Measurements from ENCODE around the gene SHISA9.

Gene SHISA9

GRCh38 chr16:13203725-13204124, 302.3 kb downstream of the SHISA9 start:
- no peak for DNase-seq

- DNase-seq, result no peak
Measured at GRCh38 chr16:13205352-13205751, 304.0 kb downstream of the SHISA9 start.

GRCh38 chr16:13206606-13207005, 305.2 kb downstream of the SHISA9 start:
- DNase-seq, result no peak

GRCh38 chr16:13207151-13207550, 305.8 kb downstream of the SHISA9 start:
- no peak for DNase-seq

- DNase-seq, result no peak
Measured at GRCh38 chr16:13223666-13224065, 322.3 kb downstream of the SHISA9 start.

- DNase-seq, result no peak
Measured at GRCh38 chr16:13229039-13229438, 327.6 kb downstream of the SHISA9 start.

GRCh38 chr16:13231365-13231764, 330.0 kb downstream of the SHISA9 start:
- no peak for DNase-seq

GRCh38 chr16:13234999-13235398, 333.6 kb downstream of the SHISA9 start:
- DNase-seq, result no peak

GRCh38 chr16:13236308-13236707, 334.9 kb downstream of the SHISA9 start:
- no peak for DNase-seq

GRCh38 chr16:13238182-13238581, 336.8 kb downstream of the SHISA9 start:
- DNase-seq, result no peak

- DNase-seq, result no peak
Measured at GRCh38 chr16:13242201-13242600, 340.8 kb downstream of the SHISA9 start.

GRCh38 chr16:13244770-13245169, 343.4 kb downstream of the SHISA9 start:
- DNase-seq, result no peak

- DNase-seq, result no peak
Measured at GRCh38 chr16:13245713-13246377, 344.4 kb downstream of the SHISA9 start.

GRCh38 chr16:13254998-13255614, 353.7 kb downstream of the SHISA9 start:
- no peak for DNase-seq

GRCh38 chr16:13262270-13263090, 361.1 kb downstream of the SHISA9 start:
- no peak for DNase-seq

GRCh38 chr16:13264749-13265552, 363.6 kb downstream of the SHISA9 start:
- no peak for DNase-seq

- no peak for DNase-seq
Measured at GRCh38 chr16:13269359-13269758, 368.0 kb downstream of the SHISA9 start.

- no peak for DNase-seq
Measured at GRCh38 chr16:13269905-13270528, 368.6 kb downstream of the SHISA9 start.

- no peak for DNase-seq
Measured at GRCh38 chr16:13270602-13271001, 369.2 kb downstream of the SHISA9 start.

- no peak for DNase-seq
Measured at GRCh38 chr16:13289515-13289914, 388.1 kb downstream of the SHISA9 start.
